ES-I3 (cell line): ENCODE data around the gene SHISA2.
"Not testable (repeated sequence)": the region's sequence is repeated elsewhere in the genome, so short reads cannot be mapped to it uniquely, and the experiment has no call there.

Experiments used
- H3K36me3 ChIP-seq: 2 replicates; pipeline ENCODE4 v1.6.1; 2013; ENCODE audit warnings: mild to moderate bottlenecking, low read length, control low read depth, moderate library complexity; ENCODE audit not compliant: insufficient read depth
- H3K4me1 ChIP-seq: 2 replicates; pipeline ENCODE4 v1.6.1; 2013; ENCODE audit warnings: mild to moderate bottlenecking, control low read depth, low read length; ENCODE audit not compliant: insufficient read depth
- H3K9ac ChIP-seq: 2 replicates; pipeline ENCODE4 v1.6.1; 2013; ENCODE audit warnings: low read depth, mild to moderate bottlenecking, low read length, moderate library complexity
- H3K9me3 ChIP-seq: 2 replicates; pipeline ENCODE4 v1.6.1; 2013; ENCODE audit warnings: mild to moderate bottlenecking, low read length, moderate library complexity; ENCODE audit not compliant: control insufficient read depth, insufficient read depth

SHISA2 gene

GRCh38 chr13:26051657-26052311 lies at the start of gene SHISA2:
Gene SHISA2 (minus strand): TSS chr13:26052016. CDS start chr13:26050975, 1,041 bp downstream.
- no peaks in the 10 kb centered on the region for H3K36me3 ChIP-seq
- H3K9me3 ChIP-seq: no peaks in the 10 kb centered on the region; the same call in 1 of the 2 replicates
- H3K4me1 ChIP-seq: no peaks in the 10 kb centered on the region; the same call in 1 of the 2 replicates
- H3K9ac ChIP-seq: peak within 1 kb of the TSS; percentile 54

- Histone ChIP-seq H3K36me3 (no peaks in the 10 kb centered on the region), H3K4me1 (no peaks in the 10 kb centered on the region), H3K9ac (no peak overlapping the region), H3K9me3 (no peaks in the 10 kb centered on the region; the same call in 1 of the 2 replicates)
These were observed 44.2 kb upstream of the SHISA2 start for GRCh38 chr13:26095846-26096610.

GRCh38 chr13:26095338-26095737 lies 43.5 kb upstream of the SHISA2 start:
- H3K9ac ChIP-seq: no peak overlapping the region
- H3K4me1 ChIP-seq: no peaks in the 10 kb centered on the region
- no peaks in the 10 kb centered on the region for H3K36me3 ChIP-seq
- H3K9me3 ChIP-seq: no peaks in the 10 kb centered on the region; the same call in 1 of the 2 replicates

GRCh38 chr13:26076821-26077220 lies 25.0 kb upstream of the SHISA2 start:
- H3K4me1 ChIP-seq, H3K36me3 ChIP-seq, H3K9me3 ChIP-seq, H3K9ac ChIP-seq: not testable (repeated sequence)

GRCh38 chr13:26075498-26075897 lies 23.7 kb upstream of the SHISA2 start:
- Histone ChIP-seq H3K4me1 (peaks cover 6% of the 10 kb centered on the region; the same call in 1 of the 2 replicates), H3K9ac (no peak overlapping the region), H3K9me3 (no peaks in the 10 kb centered on the region), H3K36me3 (no peaks in the 10 kb centered on the region)

- Histone ChIP-seq H3K9me3 (no peaks in the 10 kb centered on the region), H3K9ac (no peak overlapping the region), H3K4me1 (peaks cover 6% of the 10 kb centered on the region; the same call in 1 of the 2 replicates), H3K36me3 (no peaks in the 10 kb centered on the region)
These were observed 22.9 kb upstream of the SHISA2 start for GRCh38 chr13:26074706-26075105.

- H3K9ac ChIP-seq, H3K9me3 ChIP-seq, H3K36me3 ChIP-seq, H3K4me1 ChIP-seq: not testable (repeated sequence)
These were observed 20.5 kb upstream of the SHISA2 start for GRCh38 chr13:26072335-26072734.

GRCh38 chr13:26071691-26072090 lies 19.9 kb upstream of the SHISA2 start:
- Histone ChIP-seq H3K4me1 (no peaks in the 10 kb centered on the region), H3K9me3 (no peaks in the 10 kb centered on the region), H3K36me3 (no peaks in the 10 kb centered on the region), H3K9ac (no peak overlapping the region)

GRCh38 chr13:26069642-26070041 lies 17.8 kb upstream of the SHISA2 start:
- H3K9ac ChIP-seq, H3K9me3 ChIP-seq, H3K4me1 ChIP-seq, H3K36me3 ChIP-seq: not testable (repeated sequence)

GRCh38 chr13:26068372-26068771 lies 16.6 kb upstream of the SHISA2 start:
- H3K9ac ChIP-seq, H3K4me1 ChIP-seq, H3K9me3 ChIP-seq, H3K36me3 ChIP-seq: not testable (repeated sequence)

GRCh38 chr13:26067601-26068000 lies 15.8 kb upstream of the SHISA2 start:
- H3K9me3 ChIP-seq: no peaks in the 10 kb centered on the region
- H3K9ac ChIP-seq: no peak overlapping the region
- H3K36me3 ChIP-seq: no peaks in the 10 kb centered on the region
- no peaks in the 10 kb centered on the region for H3K4me1 ChIP-seq

GRCh38 chr13:26066492-26066891 lies 14.7 kb upstream of the SHISA2 start:
- not testable (repeated sequence) for H3K36me3 ChIP-seq, H3K9ac ChIP-seq, H3K9me3 ChIP-seq, H3K4me1 ChIP-seq

- H3K36me3 ChIP-seq: no peaks in the 10 kb centered on the region
- H3K4me1 ChIP-seq: no peaks in the 10 kb centered on the region
- H3K9me3 ChIP-seq: no peaks in the 10 kb centered on the region
- H3K9ac ChIP-seq: no peak overlapping the region
These were observed 11.1 kb upstream of the SHISA2 start for GRCh38 chr13:26062853-26063444.

- H3K9me3 ChIP-seq: no peaks in the 10 kb centered on the region
- H3K9ac ChIP-seq: no peak overlapping the region
- H3K4me1 ChIP-seq: no peaks in the 10 kb centered on the region
- H3K36me3 ChIP-seq: no peaks in the 10 kb centered on the region
These were observed 10.1 kb upstream of the SHISA2 start for GRCh38 chr13:26061947-26062346.

- Histone ChIP-seq H3K36me3 (no peaks in the 10 kb centered on the region), H3K9me3 (no peaks in the 10 kb centered on the region), H3K9ac (no peak overlapping the region), H3K4me1 (no peaks in the 10 kb centered on the region)
These were observed 9.4 kb upstream of the SHISA2 start for GRCh38 chr13:26061256-26061655.
